ENCODE results near the gene ATP8B1. TPM values are rescaled to one million over a fixed set of nuclear protein-coding genes. Genes with fewer than 3 reads are reported as not detected.

ATP8B1 gene
- total and polyA plus RNA-seq, 9 of the 15 experiments (the other 6 are each of a cell fraction or from before 2014, with no cell fraction given): 0.01 to 0.22 (median 0.03) TPM; not detected in 3

DNA sequence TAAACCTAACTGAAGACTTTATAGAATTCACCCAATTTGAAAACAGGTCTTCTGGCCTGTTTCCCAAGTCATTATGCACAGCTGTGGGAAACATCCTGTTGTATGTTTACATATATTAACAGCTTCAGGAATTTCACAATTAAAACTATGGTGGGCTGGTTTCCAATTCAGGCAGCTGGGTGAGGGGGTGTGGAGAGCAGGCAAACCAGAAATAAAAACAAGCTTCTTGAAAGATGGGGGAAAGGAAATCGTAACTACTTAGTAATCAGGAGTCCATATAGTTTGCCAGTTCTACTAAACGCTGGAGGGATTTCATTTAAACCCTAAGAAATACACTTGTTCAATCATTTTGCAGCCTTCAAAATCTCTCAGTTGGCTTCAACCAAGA, 22.8 kb downstream of the ATP8B1 start:
- Histone ChIP-seq H3K27ac (ENCODE audit: extremely low read depth, low read depth, low read length) (peak overlapping the region; percentile 48; the same call in 1 of the 3 replicates), H3K27me3 (ENCODE audit: control insufficient read depth in 2 of 2, insufficient read depth in 2 of 2, low read length in 2 of 2) (no peaks in the 10 kb centered on the region), H3K9me1 (ENCODE audit: control insufficient read depth, insufficient read depth, low read length) (peaks cover 3% of the 10 kb centered on the region), H3K9ac (ENCODE audit: insufficient read depth in 1 of 2, low read depth in 2 of 2, low read length in 2 of 2) (no peak overlapping the region), H3K79me2 (ENCODE audit: control insufficient read depth, insufficient read depth, low read length) (no peaks in the 10 kb centered on the region), H3K9me3 (replicated peaks; ENCODE audit: control insufficient read depth, insufficient read depth, low read depth, low read length) (no peaks in the 10 kb centered on the region), H3K4me1 (replicated peaks in 1 of 2; ENCODE audit: control insufficient read depth in 2 of 2, insufficient read depth in 2 of 2, low read length in 2 of 2) (peaks cover 7 to 24% of the 10 kb centered on the region in 2 experiments; a peak in 4 of 5 replicates), H2AFZ (ENCODE audit: low read depth, low read length) (peak overlapping the region; percentile 54), H3K36me3 (ENCODE audit: control insufficient read depth, insufficient read depth, low read length) (no peaks in the 10 kb centered on the region), H3K4me2 (ENCODE audit: insufficient read depth, low read length) (no peak overlapping the region), H4K20me1 (replicated peaks; ENCODE audit: control insufficient read depth, insufficient read depth, low read length) (no peaks in the 10 kb centered on the region), H3K4me3 (no peak overlapping the region)
- in situ Hi-C loops (cut with MboI) (no loop called here), intact Hi-C loops (cut with micrococcal nuclease) (no loop called here)
- BruUV-seq (replicated peaks): no TSS peak
- no peak for FAIRE-seq
- ChIA-PET CTCF (ENCODE audit: low intra/inter-chr PET ratio) (no interaction called here), POLR2A (interaction anchor here (0.7 to 1.2 kb wide), 3 partner anchors 11 to 23 kb away, joined by 3 to 6 read pairs (median 3); no protein-coding TSS in a partner anchor)
- WGBS (ENCODE audit: insufficient coverage, low coverage, missing lambda C conversion rate): 18% methylated on average over 2 of the region's 2 CpGs
- no peak for ATAC-seq
- no peak for DNase-seq (ENCODE audit: extremely low read depth in 1 of 4, low spot score in 3 of 4)
- TF ChIP-seq TAL1 (IDR thresholded peaks at IDR 0.05): no peak
- TF ChIP-seq POLR2B (IDR thresholded peaks at IDR 0.05; ENCODE audit: low read depth, partially characterized antibody): no peak
- TF ChIP-seq HNRNPH1 (optimal IDR thresholded peaks at IDR 0.05; ENCODE audit: low read depth, low read length): no peak
- TF ChIP-seq ZMIZ1 (IDR thresholded peaks at IDR 0.05; ENCODE audit: low read depth in 2 of 2, low read length in 2 of 2): no peak
- TF ChIP-seq HMG20B (CRISPR knock-in tag; IDR thresholded peaks at IDR 0.05): no peak
- no peak for TF ChIP-seq USF1 (CRISPR knock-in tag; IDR thresholded peaks at IDR 0.05)
- TF ChIP-seq SMAD3 (CRISPR knock-in tag; conservative IDR thresholded peaks at IDR 0.05): no peak
- TF ChIP-seq TEAD1 (CRISPR knock-in tag; IDR thresholded peaks at IDR 0.05): no peak
- no peak for TF ChIP-seq ZNF644 (tag; IDR thresholded peaks at IDR 0.05; ENCODE audit: low read depth)
- TF ChIP-seq ZNF3 (CRISPR knock-in tag; IDR thresholded peaks at IDR 0.05): no peak
- TF ChIP-seq, protein P1, sequence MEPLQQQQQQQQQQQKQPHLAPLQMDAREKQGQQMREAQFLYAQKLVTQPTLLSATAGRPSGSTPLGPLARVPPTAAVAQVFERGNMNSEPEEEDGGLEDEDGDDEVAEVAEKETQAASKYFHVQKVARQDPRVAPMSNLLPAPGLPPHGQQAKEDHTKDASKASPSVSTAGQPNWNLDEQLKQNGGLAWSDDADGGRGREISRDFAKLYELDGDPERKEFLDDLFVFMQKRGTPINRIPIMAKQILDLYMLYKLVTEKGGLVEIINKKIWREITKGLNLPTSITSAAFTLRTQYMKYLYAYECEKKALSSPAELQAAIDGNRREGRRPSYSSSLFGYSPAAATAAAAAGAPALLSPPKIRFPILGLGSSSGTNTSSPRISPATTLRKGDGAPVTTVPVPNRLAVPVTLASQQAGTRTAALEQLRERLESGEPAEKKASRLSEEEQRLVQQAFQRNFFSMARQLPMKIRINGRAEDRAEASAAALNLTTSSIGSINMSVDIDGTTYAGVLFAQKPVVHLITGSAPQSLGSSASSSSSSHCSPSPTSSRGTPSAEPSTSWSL (CRISPR knock-in tag; IDR thresholded peaks at IDR 0.05; ENCODE audit: borderline replicate concordance): no peak
- TF ChIP-seq ZFP36 (IDR thresholded peaks at IDR 0.05; ENCODE audit: low read depth, low read length, partially characterized antibody): no peak
- TF ChIP-seq PHF20 (IDR thresholded peaks at IDR 0.05; ENCODE audit: partially characterized antibody): no peak
- TF ChIP-seq ZNF280B (CRISPR knock-in tag; IDR thresholded peaks at IDR 0.05): no peak
- TF ChIP-seq MAZ (CRISPR knock-in tag; conservative IDR thresholded peaks at IDR 0.05 in 1 of 2, IDR thresholded peaks at IDR 0.05 in 1 of 2): no peak
- no peak for TF ChIP-seq BCOR (IDR thresholded peaks at IDR 0.05)
- TF ChIP-seq MIER1 (IDR thresholded peaks at IDR 0.05; ENCODE audit: low read depth): no peak
